ENCODE results near the gene MAEL.

DNA sequence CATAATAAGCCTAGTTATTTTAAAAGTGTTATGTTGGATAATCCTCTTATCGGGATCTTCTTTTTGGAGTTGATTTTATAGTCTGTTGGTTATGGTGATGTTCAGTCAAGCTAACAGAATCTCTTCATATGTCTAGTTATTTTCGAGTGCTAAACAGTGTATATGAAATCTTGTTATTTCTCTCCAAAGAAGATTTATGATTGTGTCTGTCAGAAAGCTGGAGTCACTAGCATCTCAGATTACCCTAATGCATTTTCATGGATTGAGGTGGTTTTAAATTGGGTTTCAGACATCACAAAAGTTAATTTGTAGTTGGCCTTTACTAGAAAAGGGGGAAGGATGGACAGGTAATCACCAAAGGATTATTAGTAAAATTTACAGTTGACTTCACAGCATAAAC, 13.3 kb downstream of the MAEL start:
- TF ChIP-seq SIN3A (IDR thresholded peaks at IDR 0.05; ENCODE audit: borderline replicate concordance, insufficient read depth, low read length): no peak
- no peak for TF ChIP-seq TAF1 (IDR thresholded peaks at IDR 0.05; ENCODE audit: borderline replicate concordance, insufficient read depth, low read length)

Measured in PFSK-1 (cell line).